HG03064 (cell line): Measurements from ENCODE around the gene ANKIB1.

Source experiments
- ATAC-seq: cut with Tn5 transposase; IDR thresholded peaks from one replicate; pipeline ENCODE4 v1.9.1; 2021; ENCODE audit warnings: low read depth; ENCODE audit not compliant: unreplicated experiment

Gene ANKIB1

DNA sequence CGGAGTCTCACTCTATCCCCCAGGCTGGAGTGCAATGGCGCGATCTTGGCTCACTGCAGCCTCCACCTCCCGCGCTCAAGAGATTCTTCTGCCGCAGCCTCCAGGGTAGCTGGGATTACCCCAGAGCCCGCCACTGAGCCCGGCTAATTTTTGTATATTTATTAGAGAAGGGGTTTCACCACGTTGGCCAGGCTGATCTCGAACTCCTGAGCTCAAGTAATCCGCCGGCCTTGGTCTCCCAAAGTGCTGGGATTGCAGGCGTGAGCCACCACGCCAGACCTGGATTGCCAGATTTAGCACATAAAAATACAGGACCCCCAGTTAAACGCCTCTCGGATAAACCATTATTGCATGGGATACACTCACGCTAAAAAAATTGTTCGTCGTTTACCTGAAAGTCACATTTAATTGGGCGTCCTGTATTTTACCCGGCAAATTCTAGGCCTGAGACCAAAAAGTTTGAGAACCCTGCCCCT is 201.1 kb downstream of the ANKIB1 start:
- ATAC-seq: no peak

DNA sequence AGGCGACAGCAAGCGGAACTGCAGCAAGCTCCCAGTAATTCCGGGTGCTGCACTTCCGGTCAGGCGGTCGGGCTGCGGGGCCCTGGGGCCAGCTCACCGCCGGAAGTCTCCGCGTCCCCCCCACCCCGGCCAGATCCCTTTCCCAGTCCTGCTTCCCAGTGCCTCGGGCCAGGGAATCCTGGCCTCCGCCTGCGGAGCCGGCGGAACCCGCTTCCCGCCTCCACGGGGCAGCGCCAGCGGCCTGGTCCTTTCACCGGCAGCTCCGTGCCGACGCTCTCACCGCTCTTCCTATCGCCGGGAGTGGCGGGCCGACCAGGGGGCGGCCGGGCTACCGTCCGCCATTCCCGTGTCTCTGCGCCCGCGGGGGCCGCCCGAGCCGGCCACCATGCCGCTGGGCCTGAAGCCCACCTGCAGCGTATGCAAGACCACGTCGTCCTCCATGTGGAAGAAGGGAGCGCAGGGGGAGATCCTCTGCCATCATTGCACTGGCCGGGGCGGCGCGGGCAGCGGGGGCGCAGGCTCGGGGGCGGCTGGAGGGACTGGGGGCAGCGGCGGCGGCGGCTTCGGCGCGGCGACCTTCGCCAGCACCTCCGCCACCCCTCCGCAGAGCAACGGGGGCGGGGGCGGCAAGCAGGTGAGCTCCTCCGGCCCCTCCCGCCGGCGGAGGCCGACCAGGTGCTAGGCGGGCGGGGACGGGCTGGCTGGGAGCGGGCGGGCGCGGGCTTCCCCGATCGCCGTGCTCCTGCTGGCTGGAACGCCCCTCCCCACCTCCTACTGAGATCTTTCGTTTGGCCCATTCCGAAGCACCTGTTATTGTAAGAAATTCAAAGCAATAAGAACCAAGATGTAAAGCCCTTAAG is 201.8 kb downstream of the ANKIB1 start, which contains the start of gene GATAD1:
Gene GATAD1 (plus strand): TSS at position 138 of the 860 bp plus-strand sequence. CDS start 248 bp downstream, at position 386.
- peak; percentile 82 for ATAC-seq

GRCh38 chr7:92448205-92448747 is 202.5 kb downstream of the ANKIB1 start:
- ATAC-seq: peak; percentile 31
